ENCODE results near the gene CAMTA1.

The CAMTA1 gene

GRCh38 chr1:7507285-7508019 is 722.2 kb downstream of the CAMTA1 start:
- Histone ChIP-seq H3K9me3 (ENCODE audit: control insufficient read depth in 2 of 2, low read length in 2 of 2) (no peaks in the 10 kb centered on the region), H3K4me3 (ENCODE audit: low read length in 2 of 2) (no peak overlapping the region), H3K27me3 (ENCODE audit: control insufficient read depth in 1 of 2, insufficient read depth in 2 of 2, low read length in 2 of 2) (peaks cover 0 to under 1% of the 10 kb centered on the region in 2 donors), H3K9ac (ENCODE audit: low read length in 2 of 2) (no peak overlapping the region), H3K27ac (ENCODE audit: low read length) (no peak overlapping the region), H3K4me1 (ENCODE audit: control insufficient read depth, insufficient read depth, low read length) (peaks cover 19% of the 10 kb centered on the region), H3K36me3 (ENCODE audit: control insufficient read depth in 2 of 2, insufficient read depth in 2 of 2, low read length in 2 of 2) (no peaks in the 10 kb centered on the region)

GRCh38 chr1:7508052-7508933 is 723.0 kb downstream of the CAMTA1 start:
- H3K9me3 ChIP-seq (ENCODE audit: control insufficient read depth in 2 of 2, low read length in 2 of 2), result no peaks in the 10 kb centered on the region
- peak overlapping the region; percentile 49 for H3K27ac ChIP-seq (ENCODE audit: low read length)
- peaks cover 19% of the 10 kb centered on the region for H3K4me1 ChIP-seq (ENCODE audit: control insufficient read depth, insufficient read depth, low read length)
- peak overlapping the region in 1 of 2 donors; percentile 57 for H3K4me3 ChIP-seq (ENCODE audit: low read length in 2 of 2)
- H3K36me3 ChIP-seq (ENCODE audit: control insufficient read depth in 2 of 2, insufficient read depth in 2 of 2, low read length in 2 of 2), result no peaks in the 10 kb centered on the region
- peaks cover 0 to 2% of the 10 kb centered on the region in 2 donors for H3K27me3 ChIP-seq (ENCODE audit: control insufficient read depth in 1 of 2, insufficient read depth in 2 of 2, low read length in 2 of 2)
- peak overlapping the region in 1 of 2 donors; percentile 36 for H3K9ac ChIP-seq (ENCODE audit: low read length in 2 of 2)

- H3K27ac ChIP-seq (ENCODE audit: low read length), result peak overlapping the region; percentile 49
- H3K4me1 ChIP-seq (ENCODE audit: control insufficient read depth, insufficient read depth, low read length), result peaks cover 19% of the 10 kb centered on the region
- peak overlapping the region in 1 of 2 donors; percentile 36 for H3K9ac ChIP-seq (ENCODE audit: low read length in 2 of 2)
- H3K27me3 ChIP-seq (ENCODE audit: control insufficient read depth in 1 of 2, insufficient read depth in 2 of 2, low read length in 2 of 2), result peaks cover 0 to 2% of the 10 kb centered on the region in 2 donors
- H3K36me3 ChIP-seq (ENCODE audit: control insufficient read depth in 2 of 2, insufficient read depth in 2 of 2, low read length in 2 of 2), result no peaks in the 10 kb centered on the region
- H3K4me3 ChIP-seq (ENCODE audit: low read length in 2 of 2), result peak overlapping the region; percentile 37 to 57
- no peaks in the 10 kb centered on the region for H3K9me3 ChIP-seq (ENCODE audit: control insufficient read depth in 2 of 2, low read length in 2 of 2)
Measured at GRCh38 chr1:7508934-7509519, 723.8 kb downstream of the CAMTA1 start.

GRCh38 chr1:7509598-7509997 is 724.3 kb downstream of the CAMTA1 start:
- peaks cover 19% of the 10 kb centered on the region for H3K4me1 ChIP-seq (ENCODE audit: control insufficient read depth, insufficient read depth, low read length)
- H3K27ac ChIP-seq (ENCODE audit: low read length), result peak overlapping the region; percentile 49
- peaks cover 0 to 2% of the 10 kb centered on the region in 2 donors for H3K27me3 ChIP-seq (ENCODE audit: control insufficient read depth in 1 of 2, insufficient read depth in 2 of 2, low read length in 2 of 2)
- H3K36me3 ChIP-seq (ENCODE audit: control insufficient read depth in 2 of 2, insufficient read depth in 2 of 2, low read length in 2 of 2), result no peaks in the 10 kb centered on the region
- H3K4me3 ChIP-seq (ENCODE audit: low read length in 2 of 2), result no peak overlapping the region
- no peaks in the 10 kb centered on the region for H3K9me3 ChIP-seq (ENCODE audit: control insufficient read depth in 2 of 2, low read length in 2 of 2)
- H3K9ac ChIP-seq (ENCODE audit: low read length in 2 of 2), result no peak overlapping the region

GRCh38 chr1:7510389-7510931 is 725.2 kb downstream of the CAMTA1 start:
- H3K9ac ChIP-seq (ENCODE audit: low read length in 2 of 2), result no peak overlapping the region
- no peak overlapping the region for H3K4me3 ChIP-seq (ENCODE audit: low read length in 2 of 2)
- H3K27me3 ChIP-seq (ENCODE audit: control insufficient read depth in 1 of 2, insufficient read depth in 2 of 2, low read length in 2 of 2), result peaks cover 0 to 2% of the 10 kb centered on the region in 2 donors
- peaks cover 19% of the 10 kb centered on the region for H3K4me1 ChIP-seq (ENCODE audit: control insufficient read depth, insufficient read depth, low read length)
- no peaks in the 10 kb centered on the region for H3K36me3 ChIP-seq (ENCODE audit: control insufficient read depth in 2 of 2, insufficient read depth in 2 of 2, low read length in 2 of 2)
- no peaks in the 10 kb centered on the region for H3K9me3 ChIP-seq (ENCODE audit: control insufficient read depth in 2 of 2, low read length in 2 of 2)
- H3K27ac ChIP-seq (ENCODE audit: low read length), result no peak overlapping the region

- Histone ChIP-seq H3K4me3 (ENCODE audit: low read length in 2 of 2) (no peak overlapping the region), H3K9me3 (ENCODE audit: control insufficient read depth in 2 of 2, low read length in 2 of 2) (no peaks in the 10 kb centered on the region)
Measured at GRCh38 chr1:7511381-7511780, 726.1 kb downstream of the CAMTA1 start.

GRCh38 chr1:7513081-7513480 is 727.8 kb downstream of the CAMTA1 start:
- Histone ChIP-seq H3K9me3 (ENCODE audit: control insufficient read depth in 2 of 2, low read length in 2 of 2) (no peaks in the 10 kb centered on the region), H3K36me3 (ENCODE audit: control insufficient read depth in 2 of 2, insufficient read depth in 2 of 2, low read length in 2 of 2) (no peaks in the 10 kb centered on the region), H3K4me3 (ENCODE audit: low read length in 2 of 2) (no peak overlapping the region), H3K9ac (ENCODE audit: low read length in 2 of 2) (no peak overlapping the region), H3K4me1 (ENCODE audit: control insufficient read depth, insufficient read depth, low read length) (peaks cover 15% of the 10 kb centered on the region), H3K27me3 (ENCODE audit: control insufficient read depth in 1 of 2, insufficient read depth in 2 of 2, low read length in 2 of 2) (peaks cover 0 to 6% of the 10 kb centered on the region in 2 donors), H3K27ac (ENCODE audit: low read length) (no peak overlapping the region)

More at GRCh38 chr1:7511381-7511780, 726.1 kb downstream of the CAMTA1 start:
- Histone ChIP-seq H3K27me3 (ENCODE audit: control insufficient read depth in 1 of 2, insufficient read depth in 2 of 2, low read length in 2 of 2) (peaks cover 0 to 4% of the 10 kb centered on the region in 2 donors), H3K36me3 (ENCODE audit: control insufficient read depth in 2 of 2, insufficient read depth in 2 of 2, low read length in 2 of 2) (no peaks in the 10 kb centered on the region), H3K27ac (ENCODE audit: low read length) (no peak overlapping the region), H3K4me1 (ENCODE audit: control insufficient read depth, insufficient read depth, low read length) (peaks cover 19% of the 10 kb centered on the region), H3K9ac (ENCODE audit: low read length in 2 of 2) (no peak overlapping the region)

GRCh38 chr1:7515175-7515574 is 729.9 kb downstream of the CAMTA1 start:
- no peaks in the 10 kb centered on the region for H3K36me3 ChIP-seq (ENCODE audit: control insufficient read depth in 2 of 2, insufficient read depth in 2 of 2, low read length in 2 of 2)
- H3K9me3 ChIP-seq (ENCODE audit: control insufficient read depth in 2 of 2, low read length in 2 of 2), result no peaks in the 10 kb centered on the region
- H3K4me1 ChIP-seq (ENCODE audit: control insufficient read depth, insufficient read depth, low read length), result no peaks in the 10 kb centered on the region
- no peak overlapping the region for H3K4me3 ChIP-seq (ENCODE audit: low read length in 2 of 2)
- H3K27ac ChIP-seq (ENCODE audit: low read length), result no peak overlapping the region
- peaks cover 2 to 6% of the 10 kb centered on the region in 2 donors for H3K27me3 ChIP-seq (ENCODE audit: control insufficient read depth in 1 of 2, insufficient read depth in 2 of 2, low read length in 2 of 2)
- H3K9ac ChIP-seq (ENCODE audit: low read length in 2 of 2), result no peak overlapping the region

- H3K4me3 ChIP-seq (ENCODE audit: low read length in 2 of 2), result no peak overlapping the region
- no peaks in the 10 kb centered on the region for H3K9me3 ChIP-seq (ENCODE audit: control insufficient read depth in 2 of 2, low read length in 2 of 2)
- H3K27me3 ChIP-seq (ENCODE audit: control insufficient read depth in 1 of 2, insufficient read depth in 2 of 2, low read length in 2 of 2), result peaks cover 2 to 6% of the 10 kb centered on the region in 2 donors
- no peak overlapping the region for H3K9ac ChIP-seq (ENCODE audit: low read length in 2 of 2)
- no peak overlapping the region for H3K27ac ChIP-seq (ENCODE audit: low read length)
- no peaks in the 10 kb centered on the region for H3K4me1 ChIP-seq (ENCODE audit: control insufficient read depth, insufficient read depth, low read length)
- H3K36me3 ChIP-seq (ENCODE audit: control insufficient read depth in 2 of 2, insufficient read depth in 2 of 2, low read length in 2 of 2), result no peaks in the 10 kb centered on the region
Measured at GRCh38 chr1:7515904-7516303, 730.6 kb downstream of the CAMTA1 start.

- Histone ChIP-seq H3K9me3 (ENCODE audit: control insufficient read depth in 2 of 2, low read length in 2 of 2) (no peaks in the 10 kb centered on the region), H3K9ac (ENCODE audit: low read length in 2 of 2) (no peak overlapping the region), H3K36me3 (ENCODE audit: control insufficient read depth in 2 of 2, insufficient read depth in 2 of 2, low read length in 2 of 2) (no peaks in the 10 kb centered on the region), H3K27me3 (ENCODE audit: control insufficient read depth in 1 of 2, insufficient read depth in 2 of 2, low read length in 2 of 2) (peaks cover 2 to 6% of the 10 kb centered on the region in 2 donors), H3K4me3 (ENCODE audit: low read length in 2 of 2) (no peak overlapping the region), H3K4me1 (ENCODE audit: control insufficient read depth, insufficient read depth, low read length) (no peaks in the 10 kb centered on the region), H3K27ac (ENCODE audit: low read length) (no peak overlapping the region)
Measured at GRCh38 chr1:7516341-7516740, 731.1 kb downstream of the CAMTA1 start.
